ENCODE measurements around the gene ASAP3. TPM values are rescaled to one million over a fixed set of nuclear protein-coding genes. Genes with fewer than 3 reads are reported as not detected.
A peak's percentile ranks its signal among the peaks of the same experiment; 100 is the strongest.

Gene ASAP3
- total and polyA plus RNA-seq, 9 donors = 37.3 to 147 (median 91.0) TPM

GRCh38 chr1:23489842-23490241 is 5.9 kb upstream of the ASAP3 start:
- 46 to 49% (median 46%) methylated on average over 5 of the region's 5 CpGs for WGBS, 3 donors
- Histone ChIP-seq H3K4me1 (ENCODE audit: insufficient read depth) (peaks cover 2% of the 10 kb centered on the region), H3K27me3 (no peaks in the 10 kb centered on the region), H3K9me3 (no peaks in the 10 kb centered on the region), H3K36me3 (no peaks in the 10 kb centered on the region), H3K4me3 (no peak overlapping the region), H3K27ac (no peak overlapping the region)
- intact Hi-C loops (cut with DNase I) = loop anchor here in 1 of 4 donors (10.0 kb wide), 1 partner anchor 65 kb away; the partner anchor contains the start of gene TCEA3
- no peak for DNase-seq
- TF ChIP-seq CTCF (IDR thresholded peaks at IDR 0.05) (no peak), POLR2A (IDR thresholded peaks at IDR 0.05) (no peak), EP300 (IDR thresholded peaks at IDR 0.05) (no peak)

- Histone ChIP-seq H3K27ac (peak overlapping the region; percentile 33 to 98), H3K9me3 (no peaks in the 10 kb centered on the region), H3K4me3 (peak overlapping the region; percentile 95), H3K36me3 (no peaks in the 10 kb centered on the region), H3K4me1 (ENCODE audit: insufficient read depth) (peaks cover 6% of the 10 kb centered on the region), H3K27me3 (no peaks in the 10 kb centered on the region)
- no peak for DNase-seq
- intact Hi-C loops (cut with DNase I) = loop anchor here in 1 of 4 donors (10.0 kb wide), 1 partner anchor 60 kb away; the partner anchor contains the start of gene TCEA3
- TF ChIP-seq POLR2A (IDR thresholded peaks at IDR 0.05) = no peak
- no peak for TF ChIP-seq EP300 (IDR thresholded peaks at IDR 0.05)
- WGBS, 3 donors = 17 to 31% (median 27%) methylated on average over 7 of the region's 7 CpGs
Observed at GRCh38 chr1:23485002-23485332, 988 bp upstream of the ASAP3 start.

- Histone ChIP-seq H3K27me3 (no peaks in the 10 kb centered on the region), H3K36me3 (no peaks in the 10 kb centered on the region), H3K27ac (peak overlapping the region; percentile 64 to 98), H3K9me3 (no peaks in the 10 kb centered on the region), H3K4me1 (ENCODE audit: insufficient read depth) (peaks cover 6% of the 10 kb centered on the region), H3K4me3 (peak overlapping the region; percentile 95)
- no peak for TF ChIP-seq CTCF (IDR thresholded peaks at IDR 0.05)
- no peak for TF ChIP-seq EP300 (IDR thresholded peaks at IDR 0.05)
- no peak for TF ChIP-seq POLR2A (IDR thresholded peaks at IDR 0.05)
- intact Hi-C loops (cut with DNase I) = loop anchor here in 2 of 4 donors (5.0 to 10.0 kb wide), 2 partner anchors 42 to 60 kb away; partner anchors contain the start of gene TCEA3 (in 1 of the 2)
- peak; percentile 97 to 98 (median 98) for DNase-seq
- WGBS, 3 donors = 2 to 5% (median 5%) methylated on average over 36 to 54 of the region's 54 CpGs
Observed at GRCh38 chr1:23484253-23485001, 448 bp upstream of the ASAP3 start.

- TF ChIP-seq EP300 (IDR thresholded peaks at IDR 0.05) (no peak), POLR2A (IDR thresholded peaks at IDR 0.05) (no peak), CTCF (IDR thresholded peaks at IDR 0.05) (no peak)
- intact Hi-C loops (cut with DNase I) = loop anchor here in 2 of 4 donors (5.0 to 10.0 kb wide), 2 partner anchors 40 to 57 kb away; partner anchors contain the start of gene TCEA3 (in 1 of the 2)
- Histone ChIP-seq H3K27ac (peak overlapping the region in 1 of 2 donors; percentile 6), H3K27me3 (no peaks in the 10 kb centered on the region), H3K4me1 (ENCODE audit: insufficient read depth) (peaks cover 9% of the 10 kb centered on the region), H3K9me3 (no peaks in the 10 kb centered on the region), H3K36me3 (no peaks in the 10 kb centered on the region), H3K4me3 (no peak overlapping the region)
- WGBS, 3 donors = 84 to 89% (median 87%) methylated on average over 6 of the region's 6 CpGs
- no peak for DNase-seq
Observed at GRCh38 chr1:23481904-23482303, 2.1 kb downstream of the ASAP3 start.
